ENCODE measurements around the gene SPAG16. TPM values are rescaled to one million over a fixed set of nuclear protein-coding genes. Genes with fewer than 3 reads are reported as not detected.

Gene SPAG16
- total RNA-seq, 1 experiment from 2014 or later: 17.3 TPM

DNA sequence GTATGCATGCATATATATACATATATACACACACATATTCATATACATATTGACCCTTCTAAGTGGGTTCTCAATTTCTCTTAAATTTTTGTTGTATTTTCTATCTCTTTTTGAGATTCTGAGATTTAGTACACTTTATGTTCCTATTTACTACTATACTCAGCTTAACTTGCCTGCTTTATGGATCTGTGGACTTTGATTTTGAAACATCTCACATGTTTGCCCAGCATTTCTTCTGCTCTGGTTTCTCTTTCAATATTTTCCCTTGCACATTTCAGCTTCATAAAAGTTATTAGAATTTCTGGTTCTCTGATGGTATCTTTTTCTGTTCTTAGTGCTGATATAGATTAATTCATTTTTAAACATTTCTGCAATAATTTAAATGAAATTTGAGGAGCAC, 380.6 kb downstream of the SPAG16 start:
- H3K27me3 ChIP-seq (ENCODE audit: insufficient read depth, low read length): no peaks in the 10 kb centered on the region
- H3K23me2 ChIP-seq (ENCODE audit: insufficient read length, low read depth, low read length, poor library complexity, severe bottlenecking): no peaks in the 10 kb centered on the region
- H4K5ac ChIP-seq (ENCODE audit: insufficient read length, low read depth, low read length): no peak overlapping the region
- no peak overlapping the region for H3K27ac ChIP-seq (ENCODE audit: insufficient read length, low read depth, low read length)
- TF ChIP-seq, protein P1, sequence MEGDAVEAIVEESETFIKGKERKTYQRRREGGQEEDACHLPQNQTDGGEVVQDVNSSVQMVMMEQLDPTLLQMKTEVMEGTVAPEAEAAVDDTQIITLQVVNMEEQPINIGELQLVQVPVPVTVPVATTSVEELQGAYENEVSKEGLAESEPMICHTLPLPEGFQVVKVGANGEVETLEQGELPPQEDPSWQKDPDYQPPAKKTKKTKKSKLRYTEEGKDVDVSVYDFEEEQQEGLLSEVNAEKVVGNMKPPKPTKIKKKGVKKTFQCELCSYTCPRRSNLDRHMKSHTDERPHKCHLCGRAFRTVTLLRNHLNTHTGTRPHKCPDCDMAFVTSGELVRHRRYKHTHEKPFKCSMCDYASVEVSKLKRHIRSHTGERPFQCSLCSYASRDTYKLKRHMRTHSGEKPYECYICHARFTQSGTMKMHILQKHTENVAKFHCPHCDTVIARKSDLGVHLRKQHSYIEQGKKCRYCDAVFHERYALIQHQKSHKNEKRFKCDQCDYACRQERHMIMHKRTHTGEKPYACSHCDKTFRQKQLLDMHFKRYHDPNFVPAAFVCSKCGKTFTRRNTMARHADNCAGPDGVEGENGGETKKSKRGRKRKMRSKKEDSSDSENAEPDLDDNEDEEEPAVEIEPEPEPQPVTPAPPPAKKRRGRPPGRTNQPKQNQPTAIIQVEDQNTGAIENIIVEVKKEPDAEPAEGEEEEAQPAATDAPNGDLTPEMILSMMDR (conservative IDR thresholded peaks at IDR 0.05): no peak
- H2BK20ac ChIP-seq (ENCODE audit: low read depth, low read length, poor library complexity, severe bottlenecking): no peak overlapping the region
- no peak overlapping the region for H3K56ac ChIP-seq (ENCODE audit: insufficient read length, low read depth, low read length)
- H2BK120ac ChIP-seq (ENCODE audit: low read depth, low read length, poor library complexity, severe bottlenecking): no peak overlapping the region
- no peak overlapping the region for H3K9ac ChIP-seq (ENCODE audit: extremely low read depth, insufficient read length, low read length)
- DNase-seq: no peak
- no peak overlapping the region for H3K18ac ChIP-seq (ENCODE audit: insufficient read length, low read depth, low read length)
- no peak overlapping the region for H2BK12ac ChIP-seq (ENCODE audit: insufficient read length, low read depth, low read length)
- no peak overlapping the region for H2BK15ac ChIP-seq (ENCODE audit: low read depth, low read length)
- H3K4me1 ChIP-seq (ENCODE audit: insufficient read depth, low read length): no peaks in the 10 kb centered on the region
- H3K4ac ChIP-seq (ENCODE audit: low read depth, low read length): no peak overlapping the region
- no peaks in the 10 kb centered on the region for H3K9me3 ChIP-seq (ENCODE audit: control insufficient read depth, low read depth, low read length)
- no peaks in the 10 kb centered on the region for H3K4me1 Mint-ChIP-seq
- no peaks in the 10 kb centered on the region for H4K20me1 ChIP-seq (ENCODE audit: control insufficient read depth, insufficient read depth, insufficient read length)
- H3K36me3 Mint-ChIP-seq (ENCODE audit: insufficient read depth in 1 of 3, low read depth in 3 of 3): peaks cover 7 to 13% (median 10%) of the 10 kb centered on the region in 3 experiments; a peak in 5 of 7 replicates
- H3K79me2 ChIP-seq (ENCODE audit: insufficient read depth, low read length): no peaks in the 10 kb centered on the region
- H4K8ac ChIP-seq (replicated peaks; ENCODE audit: insufficient read length, low read depth, low read length): no peak overlapping the region
- H3K27ac Mint-ChIP-seq: no peak overlapping the region
- H2AK5ac ChIP-seq (ENCODE audit: insufficient read length, low read length): no peak overlapping the region
- no peak overlapping the region for H2BK5ac ChIP-seq (ENCODE audit: insufficient read length, low read length)
- no peaks in the 10 kb centered on the region for H3K27me3 Mint-ChIP-seq (ENCODE audit: low read depth)
- H3K14ac ChIP-seq (ENCODE audit: insufficient read depth, low read length): no peak overlapping the region
- H3K4me3 Mint-ChIP-seq: no peak overlapping the region
- no peak overlapping the region for H3K4me2 ChIP-seq (ENCODE audit: insufficient read depth, insufficient read length, low read length)
- H3K23ac ChIP-seq (ENCODE audit: insufficient read length, low read depth, low read length): no peak overlapping the region
- H3K9me3 Mint-ChIP-seq: peaks cover 13 to 14% of the 10 kb centered on the region in 2 experiments
- no peaks in the 10 kb centered on the region for H3K79me1 ChIP-seq (ENCODE audit: insufficient read depth, low read depth, low read length, poor library complexity, severe bottlenecking)
- no peak overlapping the region for H4K91ac ChIP-seq (ENCODE audit: insufficient read length, low read depth, low read length)
- no peak overlapping the region for H2AFZ ChIP-seq (ENCODE audit: low read length)
- no peak overlapping the region for H3T11ph ChIP-seq (ENCODE audit: low read length)

Measured in H9 (cell line).